NT2/D1 (cell line): ENCODE results near the gene GPATCH3.

ENCODE experiments used
- DNase-seq: peaks from one replicate; pipeline ENCODE4 v3.0.0-alpha.2; 2011; ENCODE audit warnings: low read depth, low spot score
- H3K27me3 ChIP-seq: 2 replicates; pipeline ENCODE4 v1.6.0; 2011; ENCODE audit warnings: mild to moderate bottlenecking; ENCODE audit not compliant: insufficient read length, insufficient read depth
- H3K36me3 ChIP-seq: 2 replicates; pipeline ENCODE4 v1.6.1; 2011; ENCODE audit warnings: mild to moderate bottlenecking, low read length, mixed read lengths; ENCODE audit not compliant: insufficient read depth, insufficient read length
- H3K4me1 ChIP-seq: 2 replicates; pipeline ENCODE4 v1.5.1; 2011; ENCODE audit not compliant: insufficient read depth, insufficient read length
- H3K4me3 ChIP-seq: 2 replicates; pipeline ENCODE4 v1.5.1; 2011; ENCODE audit warnings: low read depth; ENCODE audit not compliant: insufficient read length
- H3K9ac ChIP-seq: 2 replicates; pipeline ENCODE4 v1.6.0; 2011; ENCODE audit warnings: low read depth; ENCODE audit not compliant: insufficient read length
- H3K9me3 ChIP-seq: 2 replicates; pipeline ENCODE4 v1.5.1; 2011; ENCODE audit warnings: mild to moderate bottlenecking, low read length; ENCODE audit not compliant: insufficient read depth
- SUZ12 ChIP-seq: IDR thresholded peaks from 2 replicates; pipeline ENCODE4 v1.6.1; 2011; ENCODE audit not compliant: insufficient read length, insufficient read depth; ENCODE audit errors: extremely low read depth
- YY1 ChIP-seq: IDR thresholded peaks from 2 replicates; pipeline ENCODE4 v1.6.1; 2011; ENCODE audit not compliant: insufficient read length, insufficient read depth
- ZNF274 ChIP-seq: IDR thresholded peaks from 2 replicates; pipeline ENCODE4 v1.6.1; 2011; ENCODE audit warnings: mild to moderate bottlenecking, low read depth, low read length

Gene GPATCH3

GRCh38 chr1:26942656-26943055 lies 42.4 kb upstream of the GPATCH3 start:
- DNase-seq, result no peak
- Histone ChIP-seq H3K9ac (no peak overlapping the region), H3K36me3 (peaks cover 89% of the 10 kb centered on the region)

GRCh38 chr1:26941311-26941710 lies 41.0 kb upstream of the GPATCH3 start:
- no peak overlapping the region for H3K9ac ChIP-seq
- H3K27me3 ChIP-seq, result no peaks in the 10 kb centered on the region
- peaks cover 92% of the 10 kb centered on the region for H3K36me3 ChIP-seq
- H3K9me3 ChIP-seq, result no peaks in the 10 kb centered on the region
- no peak overlapping the region for H3K4me3 ChIP-seq
- TF ChIP-seq ZNF274 (no peak), SUZ12 (no peak), YY1 (no peak)
- H3K4me1 ChIP-seq, result peaks cover 2% of the 10 kb centered on the region
- no peak for DNase-seq

More at GRCh38 chr1:26942656-26943055, 42.4 kb upstream of the GPATCH3 start:
- TF ChIP-seq YY1 (no peak), ZNF274 (no peak), SUZ12 (no peak)
- no peak overlapping the region for H3K4me3 ChIP-seq
- H3K9me3 ChIP-seq, result no peaks in the 10 kb centered on the region
- peaks cover 2% of the 10 kb centered on the region for H3K4me1 ChIP-seq
- no peaks in the 10 kb centered on the region for H3K27me3 ChIP-seq

GRCh38 chr1:26938659-26939025 lies 38.4 kb upstream of the GPATCH3 start:
- H3K4me3 ChIP-seq, result no peak overlapping the region
- no peak for TF ChIP-seq YY1
- no peak for TF ChIP-seq SUZ12
- no peak for TF ChIP-seq ZNF274
- H3K9ac ChIP-seq, result no peak overlapping the region
- no peak for DNase-seq
- H3K36me3 ChIP-seq, result peaks cover 84% of the 10 kb centered on the region
- H3K4me1 ChIP-seq, result peaks cover 3% of the 10 kb centered on the region
- H3K9me3 ChIP-seq, result no peaks in the 10 kb centered on the region
- no peaks in the 10 kb centered on the region for H3K27me3 ChIP-seq

GRCh38 chr1:26938004-26938658 lies 37.9 kb upstream of the GPATCH3 start:
- Histone ChIP-seq H3K4me1 (peaks cover 3% of the 10 kb centered on the region), H3K9me3 (no peaks in the 10 kb centered on the region), H3K36me3 (peaks cover 83% of the 10 kb centered on the region), H3K4me3 (no peak overlapping the region), H3K27me3 (no peaks in the 10 kb centered on the region), H3K9ac (no peak overlapping the region)
- DNase-seq, result no peak
- TF ChIP-seq ZNF274, result no peak
- no peak for TF ChIP-seq YY1
- TF ChIP-seq SUZ12, result no peak

GRCh38 chr1:26936823-26937222 lies 36.6 kb upstream of the GPATCH3 start:
- peaks cover 84% of the 10 kb centered on the region for H3K36me3 ChIP-seq

GRCh38 chr1:26932531-26932930 lies 32.3 kb upstream of the GPATCH3 start:
- H3K36me3 ChIP-seq, result peaks cover 82% of the 10 kb centered on the region
- no peak overlapping the region for H3K9ac ChIP-seq
- no peak for DNase-seq
- H3K27me3 ChIP-seq, result no peaks in the 10 kb centered on the region
- H3K4me3 ChIP-seq, result no peak overlapping the region
- peaks cover 1% of the 10 kb centered on the region for H3K4me1 ChIP-seq
- H3K9me3 ChIP-seq, result no peaks in the 10 kb centered on the region
- TF ChIP-seq SUZ12, result no peak
- no peak for TF ChIP-seq YY1
- TF ChIP-seq ZNF274, result no peak

More at GRCh38 chr1:26936823-26937222, 36.6 kb upstream of the GPATCH3 start:
- Histone ChIP-seq H3K4me3 (no peak overlapping the region), H3K27me3 (no peaks in the 10 kb centered on the region), H3K4me1 (peaks cover 1% of the 10 kb centered on the region), H3K9ac (no peak overlapping the region), H3K9me3 (no peaks in the 10 kb centered on the region)
- no peak for DNase-seq
- TF ChIP-seq ZNF274 (no peak), SUZ12 (no peak), YY1 (no peak)

- Histone ChIP-seq H3K9me3 (no peaks in the 10 kb centered on the region), H3K27me3 (no peaks in the 10 kb centered on the region), H3K9ac (no peak overlapping the region), H3K36me3 (peaks cover 61% of the 10 kb centered on the region), H3K4me3 (no peak overlapping the region), H3K4me1 (no peaks in the 10 kb centered on the region)
- TF ChIP-seq YY1 (no peak), SUZ12 (no peak), ZNF274 (no peak)
- no peak for DNase-seq
These were observed 23.4 kb upstream of the GPATCH3 start for GRCh38 chr1:26923711-26924110.
